Esophagus (tissue), 2 donors: ENCODE results near the gene ARL4D. TPM values are rescaled to one million over a fixed set of nuclear protein-coding genes. Genes with fewer than 3 reads are reported as not detected.

Experiments used
- H3K27ac ChIP-seq, 2 donors: one replicate each; pipeline ENCODE4 v1.5.1; 2013; ENCODE audit warnings: low read depth in 2 of 2, mild to moderate bottlenecking in 2 of 2, inconsistent platforms in 1 of 2, low read length in 1 of 2, moderate library complexity in 1 of 2
- H3K27me3 ChIP-seq, 2 donors: one replicate each; pipeline ENCODE4 v1.6.1; 2013; ENCODE audit warnings: low read length in 2 of 2, control low read depth in 1 of 2, mild to moderate bottlenecking in 1 of 2; ENCODE audit not compliant: insufficient read depth in 2 of 2, control insufficient read depth in 1 of 2
- H3K36me3 ChIP-seq, 2 donors: one replicate each; pipeline ENCODE4 v1.6.1; 2013; ENCODE audit warnings: low read length in 1 of 2; ENCODE audit not compliant: control insufficient read depth in 2 of 2, insufficient read depth in 2 of 2
- H3K4me1 ChIP-seq, 2 donors: one replicate each; pipeline ENCODE4 v1.6.1; 2013; ENCODE audit warnings: low read length in 1 of 2; ENCODE audit not compliant: control insufficient read depth in 2 of 2, insufficient read depth in 2 of 2
- H3K4me3 ChIP-seq, 2 donors: one replicate each; pipeline ENCODE4 v1.5.1; 2013; ENCODE audit warnings: low read length in 2 of 2, mild to moderate bottlenecking in 2 of 2, low read depth in 1 of 2, moderate library complexity in 1 of 2
- H3K9me3 ChIP-seq, 2 donors: one replicate each; pipeline ENCODE4 v1.6.1; 2013; ENCODE audit warnings: mild to moderate bottlenecking in 2 of 2, low read depth in 1 of 2, low read length in 1 of 2, moderate library complexity in 1 of 2; ENCODE audit not compliant: control insufficient read depth in 2 of 2, insufficient read depth in 1 of 2
- WGBS, 2 donors: extraction: QIAGEN DNeasy Blood & Tissue Kit; methylation state at CpG; one replicate each; pipeline ENCODE4 v1.1.7; 2013; 5-methylcytosine and 5-hydroxymethylcytosine counted together
- polyA plus RNA-seq, 2 donors: library from polyadenylated mRNA; stranded (reverse); fragments of 200-250 nt; gene quantifications; one replicate each; pipeline ENCODE4 v1.2.3, GENCODE V29; 2013
- donor health status: healthy with polysubstance abuse.
- donor health status: Bipolar disorder and iron deficiency.

ARL4D gene
- polyA plus RNA-seq, 2 donors: 36.3 to 92.2 TPM

DNA sequence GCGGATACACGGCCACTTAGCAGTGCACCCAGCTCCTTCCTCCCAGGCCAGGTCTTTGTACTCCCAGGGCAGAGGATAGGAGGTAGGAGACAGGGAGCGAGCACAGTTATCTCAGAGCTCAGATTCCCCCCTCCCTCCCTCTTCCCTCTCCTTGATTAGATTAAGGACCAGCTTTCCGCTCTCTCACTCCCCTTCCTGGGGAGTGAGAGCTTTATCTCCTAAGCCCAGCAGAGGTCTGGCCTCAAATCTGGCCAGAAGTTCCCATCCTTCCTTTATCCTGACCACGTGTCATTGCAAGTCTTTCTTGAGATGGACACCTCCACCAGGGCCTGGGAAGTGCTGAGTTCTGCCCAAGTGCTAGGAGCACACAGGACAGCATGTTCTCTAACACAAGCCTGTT is 5.1 kb downstream of the ARL4D start:
- H3K4me3 ChIP-seq: no peak overlapping the region
- WGBS, 2 donors: 72 to 86% methylated on average over 5 of the region's 5 CpGs
- H3K27ac ChIP-seq: peak overlapping the region in 1 of 2 donors; percentile 90
- peaks cover 0 to 6% of the 10 kb centered on the region in 2 donors for H3K4me1 ChIP-seq
- H3K36me3 ChIP-seq: peaks cover 0 to 4% of the 10 kb centered on the region in 2 donors
- H3K27me3 ChIP-seq: no peaks in the 10 kb centered on the region
- H3K9me3 ChIP-seq: no peaks in the 10 kb centered on the region

DNA sequence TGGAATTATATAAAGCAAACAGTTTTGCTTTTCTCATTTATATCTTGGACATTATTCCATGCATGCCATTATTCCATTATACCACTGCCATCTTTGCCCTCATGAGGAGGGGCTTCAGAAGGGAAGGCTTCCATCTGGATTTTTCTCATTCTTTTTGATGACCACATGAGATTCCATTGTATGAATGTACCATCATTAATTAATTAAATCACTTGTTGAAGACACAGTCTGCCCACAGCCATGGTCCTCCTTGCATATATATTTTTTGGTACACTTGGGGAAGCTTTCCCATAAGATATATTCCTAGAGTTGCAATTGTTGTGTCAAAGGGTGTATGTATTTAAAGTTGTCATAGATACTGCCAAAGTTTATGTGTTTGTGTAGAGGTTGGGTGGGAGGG is 7.1 kb downstream of the ARL4D start:
- H3K36me3 ChIP-seq: no peaks in the 10 kb centered on the region

DNA sequence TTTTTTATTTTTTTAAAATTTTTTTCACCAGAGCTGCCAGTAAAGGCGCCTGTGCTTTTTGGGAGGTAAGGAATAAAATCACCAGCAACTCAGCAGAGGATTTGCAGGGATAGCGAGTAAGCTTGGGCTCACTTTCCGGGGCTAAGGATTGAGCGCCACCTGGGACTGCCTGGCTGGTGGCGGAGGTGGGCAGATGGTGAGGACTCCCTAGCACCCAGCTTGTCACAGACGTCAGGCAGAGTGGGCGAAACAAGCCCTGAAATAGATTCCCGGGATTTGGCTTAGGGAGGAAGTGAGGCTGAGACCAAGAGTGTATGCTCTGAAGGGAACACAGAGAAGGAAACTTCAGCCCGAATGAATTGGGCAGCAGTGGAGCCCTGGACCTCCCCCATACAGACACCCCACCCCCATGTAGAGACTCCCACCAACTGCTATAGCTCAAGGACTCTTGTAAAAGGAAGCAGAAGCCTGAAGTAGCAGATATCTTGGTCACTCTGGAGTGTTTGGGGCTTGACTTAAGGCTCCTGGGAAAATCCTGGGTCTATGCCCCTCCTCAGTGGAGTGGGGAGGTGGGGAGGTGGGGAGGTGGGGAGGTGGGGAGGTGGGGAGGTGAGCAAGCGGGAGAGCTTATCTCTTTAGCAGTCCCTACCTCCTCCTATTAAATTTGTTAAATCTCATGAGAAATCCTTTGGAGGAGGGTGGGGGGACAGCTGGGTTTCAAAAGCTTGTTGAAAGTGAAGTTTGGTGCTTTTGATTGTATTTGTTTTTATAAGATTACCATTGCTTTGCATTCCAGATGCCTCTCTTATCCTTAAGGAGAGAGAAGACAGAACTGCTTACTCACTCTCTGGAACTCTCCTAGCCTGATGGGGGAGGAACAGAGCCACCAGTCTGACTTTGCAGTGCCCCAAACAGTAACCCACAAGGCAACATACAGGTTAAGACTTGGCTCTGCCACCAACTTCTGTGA is 8.2 kb downstream of the ARL4D start:
- H3K9me3 ChIP-seq: no peaks in the 10 kb centered on the region
- H3K4me3 ChIP-seq: no peak overlapping the region
- 74 to 78% methylated on average over 10 of the region's 10 CpGs for WGBS, 2 donors
- H3K4me1 ChIP-seq: peaks cover under 1 to 11% of the 10 kb centered on the region in 2 donors
- no peak overlapping the region for H3K27ac ChIP-seq
- H3K27me3 ChIP-seq: no peaks in the 10 kb centered on the region
- no peaks in the 10 kb centered on the region for H3K36me3 ChIP-seq

More for the DNA sequence above, 7.1 kb downstream of the ARL4D start:
- Histone ChIP-seq H3K4me3 (no peak overlapping the region), H3K27ac (no peak overlapping the region), H3K27me3 (no peaks in the 10 kb centered on the region), H3K9me3 (no peaks in the 10 kb centered on the region), H3K4me1 (peaks cover 0 to 10% of the 10 kb centered on the region in 2 donors)

DNA sequence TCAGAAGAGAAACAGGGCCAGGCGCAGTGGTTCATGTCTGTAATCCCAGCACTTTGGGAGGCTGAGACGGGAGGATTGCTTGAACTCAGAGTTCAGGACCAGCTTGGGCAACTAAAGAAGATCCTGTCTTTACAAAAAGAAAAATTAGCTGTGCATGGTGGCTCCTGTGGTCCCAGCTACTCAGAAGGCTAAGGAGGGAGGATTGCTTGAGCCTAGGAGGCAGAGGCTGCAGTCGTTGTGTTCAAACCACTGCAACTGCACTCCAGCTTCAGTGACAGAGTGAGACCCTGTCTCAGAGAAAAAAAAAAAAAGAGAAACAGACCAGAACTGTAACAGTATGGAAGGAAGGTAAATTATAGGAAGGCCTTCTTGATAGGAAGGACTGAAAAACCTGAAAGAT is 10.3 kb downstream of the ARL4D start:
- Histone ChIP-seq H3K27ac (no peak overlapping the region), H3K4me3 (no peak overlapping the region), H3K27me3 (no peaks in the 10 kb centered on the region), H3K36me3 (no peaks in the 10 kb centered on the region), H3K9me3 (no peaks in the 10 kb centered on the region), H3K4me1 (peaks cover 3 to 7% of the 10 kb centered on the region in 2 donors)
- whole genome bisulfite sequencing, 2 donors: 83 to 87% methylated on average over 3 of the region's 3 CpGs

- no peaks in the 10 kb centered on the region for H3K36me3 ChIP-seq
- H3K27me3 ChIP-seq: no peaks in the 10 kb centered on the region
- no peak overlapping the region for H3K4me3 ChIP-seq
- H3K9me3 ChIP-seq: no peaks in the 10 kb centered on the region
- peak overlapping the region in 1 of 2 donors; percentile 55 for H3K27ac ChIP-seq
- peaks cover 3 to 7% of the 10 kb centered on the region in 2 donors for H3K4me1 ChIP-seq
- WGBS, 2 donors: 57 to 63% methylated on average over 6 of the region's 6 CpGs
These were observed 12.0 kb downstream of the ARL4D start for GRCh38 chr17:43410557-43411368.

DNA sequence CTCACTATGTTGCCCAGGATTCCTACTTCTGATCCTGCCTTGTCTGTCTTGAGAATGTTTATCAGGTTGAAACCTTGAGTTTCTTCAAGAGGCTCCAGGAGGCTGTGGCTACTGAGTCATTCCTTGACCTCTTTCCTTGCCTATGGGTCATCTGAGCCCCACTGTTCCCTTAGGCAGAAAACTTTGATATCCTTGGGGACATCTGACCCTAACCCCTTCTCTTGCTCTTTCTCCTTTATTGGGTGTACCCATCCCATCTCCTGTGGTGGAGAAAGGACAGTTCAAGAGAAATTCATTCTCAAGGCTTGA is 12.5 kb downstream of the ARL4D start:
- no peaks in the 10 kb centered on the region for H3K27me3 ChIP-seq
- peak overlapping the region in 1 of 2 donors; percentile 10 for H3K27ac ChIP-seq
- no peaks in the 10 kb centered on the region for H3K9me3 ChIP-seq
- peaks cover 3 to 7% of the 10 kb centered on the region in 2 donors for H3K4me1 ChIP-seq
- no peak overlapping the region for H3K4me3 ChIP-seq
- H3K36me3 ChIP-seq: no peaks in the 10 kb centered on the region

DNA sequence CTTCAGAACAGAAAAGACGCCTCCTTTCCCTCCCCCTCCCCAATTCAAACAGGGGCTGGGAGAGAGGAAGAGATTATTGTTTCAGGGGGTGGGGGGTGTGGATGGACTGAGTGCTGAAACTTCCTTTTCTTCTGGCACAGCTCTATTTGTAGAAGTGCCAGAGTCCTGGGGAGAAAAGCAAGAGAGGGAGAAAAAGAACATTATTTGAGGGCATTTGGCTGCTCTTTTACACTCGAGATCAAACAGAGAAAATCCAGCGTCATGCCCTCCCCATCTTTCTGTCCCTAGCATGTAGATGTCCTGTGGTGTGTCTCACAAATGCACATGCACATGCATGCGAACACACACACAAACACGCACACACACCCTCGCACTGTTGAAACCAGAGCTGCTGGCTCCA is 13.0 kb downstream of the ARL4D start:
- Histone ChIP-seq H3K9me3 (no peaks in the 10 kb centered on the region), H3K27ac (peak overlapping the region in 1 of 2 donors; percentile 24), H3K4me3 (no peak overlapping the region), H3K36me3 (no peaks in the 10 kb centered on the region), H3K4me1 (peaks cover 3 to 7% of the 10 kb centered on the region in 2 donors), H3K27me3 (no peaks in the 10 kb centered on the region)
- 65 to 70% methylated on average over 6 of the region's 6 CpGs for WGBS, 2 donors

GRCh38 chr17:43412166-43412565 is 13.4 kb downstream of the ARL4D start:
- Histone ChIP-seq H3K27me3 (no peaks in the 10 kb centered on the region), H3K4me3 (no peak overlapping the region), H3K27ac (peak overlapping the region in 1 of 2 donors; percentile 24), H3K4me1 (peaks cover 3 to 11% of the 10 kb centered on the region in 2 donors), H3K9me3 (no peaks in the 10 kb centered on the region), H3K36me3 (no peaks in the 10 kb centered on the region)
- 87 to 93% methylated on average over 1 of the region's 1 CpG for WGBS, 2 donors

DNA sequence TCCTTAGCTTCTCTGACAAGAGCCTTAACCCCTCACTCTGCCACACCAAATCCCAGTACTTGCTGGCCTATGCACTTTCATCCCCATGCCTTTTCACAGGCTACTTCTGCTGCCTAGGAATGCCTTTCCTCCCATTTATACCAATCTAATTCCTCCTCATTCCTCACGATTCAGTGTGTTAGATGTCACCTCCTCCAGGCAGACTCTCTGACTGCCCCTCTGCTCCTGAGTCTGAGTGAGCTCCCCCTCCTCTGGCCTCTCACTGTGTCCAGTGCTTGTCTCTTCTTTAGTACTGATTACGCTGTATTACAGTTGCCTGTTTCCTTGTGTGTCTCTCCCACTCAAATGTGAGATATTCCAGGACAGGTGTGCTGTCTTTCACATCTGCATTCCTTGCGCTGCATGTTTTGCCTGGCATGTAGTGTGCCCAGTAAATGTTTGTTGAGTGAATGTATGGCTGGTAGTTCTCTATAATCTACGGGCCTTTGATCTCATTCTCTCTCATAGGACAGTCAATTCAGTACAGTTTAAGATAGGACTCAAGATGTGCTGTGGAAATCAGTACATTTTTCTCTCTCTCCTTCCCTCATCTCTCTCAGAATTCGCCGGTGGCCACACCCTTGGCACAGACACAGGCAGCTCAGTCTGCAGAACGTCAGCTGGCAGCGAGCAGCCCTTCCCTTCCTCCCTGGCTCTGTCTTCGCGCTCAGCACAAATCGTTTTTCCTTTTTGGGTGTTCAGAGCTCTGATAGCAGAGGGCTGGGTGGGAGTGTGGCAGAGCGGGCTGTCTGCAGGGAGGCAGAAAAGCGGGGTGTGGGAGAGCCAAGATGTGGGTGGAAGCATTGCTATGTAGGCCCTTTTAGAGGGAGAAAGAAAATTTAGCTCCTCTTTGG is 18.5 kb downstream of the ARL4D start:
- H3K4me3 ChIP-seq: no peak overlapping the region
- H3K27me3 ChIP-seq: no peaks in the 10 kb centered on the region
- H3K9me3 ChIP-seq: no peaks in the 10 kb centered on the region
- H3K4me1 ChIP-seq: peaks cover 3 to 17% of the 10 kb centered on the region in 2 donors
- 20 to 36% methylated on average over 13 of the region's 13 CpGs for WGBS, 2 donors
- peak overlapping the region; percentile 95 to 98 for H3K27ac ChIP-seq
- no peaks in the 10 kb centered on the region for H3K36me3 ChIP-seq
